Kidney tubule cell (primary cell): Measurements from ENCODE around the gene C16orf96.

Experiments
- DNase-seq: peaks from one replicate; pipeline ENCODE4 v3.0.0-alpha.2; 2018; ENCODE audit warnings: low spot score

The C16orf96 gene

GRCh38 chr16:4601864-4602186 lies 45.7 kb downstream of the C16orf96 start:
- DNase-seq, result no peak

GRCh38 chr16:4602331-4602730 lies 46.2 kb downstream of the C16orf96 start:
- DNase-seq, result no peak

GRCh38 chr16:4603624-4604170 lies 47.6 kb downstream of the C16orf96 start:
- DNase-seq, result no peak

GRCh38 chr16:4604401-4604800 lies 48.3 kb downstream of the C16orf96 start:
- no peak for DNase-seq

GRCh38 chr16:4606354-4606753 lies 50.2 kb downstream of the C16orf96 start:
- DNase-seq, result peak; percentile 75

- DNase-seq, result no peak
These were observed 51.9 kb downstream of the C16orf96 start for GRCh38 chr16:4607841-4608703.

- DNase-seq, result no peak
These were observed 52.5 kb downstream of the C16orf96 start for GRCh38 chr16:4608704-4608980.

- DNase-seq, result no peak
These were observed 53.3 kb downstream of the C16orf96 start for GRCh38 chr16:4609200-4610010.

- DNase-seq, result no peak
These were observed 54.2 kb downstream of the C16orf96 start for GRCh38 chr16:4610011-4611005.

- no peak for DNase-seq
These were observed 55.3 kb downstream of the C16orf96 start for GRCh38 chr16:4611337-4612021.

- DNase-seq, result no peak
These were observed 56.4 kb downstream of the C16orf96 start for GRCh38 chr16:4612474-4612931.

GRCh38 chr16:4612977-4613635 lies 57.0 kb downstream of the C16orf96 start:
- no peak for DNase-seq

GRCh38 chr16:4613636-4614570 lies 57.8 kb downstream of the C16orf96 start:
- peak; percentile 46 for DNase-seq

GRCh38 chr16:4614571-4615383 lies 58.6 kb downstream of the C16orf96 start, which contains the start of gene UBALD1:
TSS of gene UBALD1 (minus strand) at chr16:4614888. CDS start at chr16:4614797, 91 bp downstream.
- DNase-seq, result peak; percentile 92

- DNase-seq, result no peak
These were observed 59.4 kb downstream of the C16orf96 start for GRCh38 chr16:4615384-4616046.

GRCh38 chr16:4616047-4616811 lies 60.1 kb downstream of the C16orf96 start:
- peak; percentile 100 for DNase-seq

GRCh38 chr16:4617880-4618279 lies 61.7 kb downstream of the C16orf96 start:
- DNase-seq, result no peak
